ENCODE data around the gene TMEM248. TPM values are rescaled to one million over a fixed set of nuclear protein-coding genes. Genes with fewer than 3 reads are reported as not detected.

TMEM248 gene
- total and polyA plus RNA-seq, 10 of the 15 experiments (the other 5 are each of a cell fraction or from before 2014, with no cell fraction given): 6.3 to 93.5 (median 64.9) TPM

GRCh38 chr7:66902844-66903180 is 18.2 kb upstream of the TMEM248 start (continued):
- TF ChIP-seq USF2 (IDR thresholded peaks at IDR 0.05; ENCODE audit: borderline replicate concordance, low read depth, low read length): no peak
- TF ChIP-seq TBL1XR1 (IDR thresholded peaks at IDR 0.05; ENCODE audit: low read depth, low read length): no peak

DNA sequence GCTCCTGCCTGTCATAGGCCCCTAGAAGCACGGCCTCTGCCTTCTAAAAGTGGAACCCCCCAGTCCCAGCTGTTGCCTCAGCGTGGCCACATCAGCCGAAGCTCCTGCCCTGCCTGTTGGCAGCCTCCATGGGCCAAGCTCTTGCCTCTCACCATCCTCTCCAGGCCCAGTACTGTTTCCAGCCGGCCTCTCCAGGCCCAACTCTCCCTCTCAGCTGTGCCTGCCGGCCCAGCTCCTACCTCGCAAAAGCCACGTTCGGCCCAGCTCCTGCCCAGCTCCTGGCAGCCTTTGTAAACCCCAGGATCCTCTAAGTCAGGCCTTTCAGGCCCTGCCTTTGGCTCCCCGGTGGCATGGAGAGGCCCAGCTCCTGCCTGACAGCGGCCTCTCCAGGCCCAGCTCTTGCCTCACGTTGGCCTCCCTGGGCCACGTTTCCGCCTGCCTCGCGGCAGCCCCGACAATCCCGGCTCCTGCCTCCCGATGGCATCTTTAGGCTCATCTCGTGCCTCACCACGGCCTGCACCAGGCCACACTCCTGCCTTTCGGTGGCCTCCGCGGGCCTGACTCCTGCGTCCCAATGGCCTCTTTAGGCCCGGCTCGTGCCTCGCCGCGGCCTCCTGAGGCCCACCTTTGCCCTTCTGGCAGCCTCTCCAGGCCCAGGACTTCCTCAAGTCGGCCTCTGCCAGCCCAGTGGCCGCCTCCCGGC is 17.5 kb upstream of the TMEM248 start:
- intact Hi-C loops (cut with micrococcal nuclease; ENCODE audit: unreplicated experiment): no loop called here
- Histone ChIP-seq H3K79me2 (ENCODE audit: control insufficient read depth, insufficient read depth, low read length) (no peaks in the 10 kb centered on the region), H4K20me1 (ENCODE audit: control insufficient read depth, insufficient read depth) (no peaks in the 10 kb centered on the region), H3K9me3 (replicated peaks; ENCODE audit: control insufficient read depth, insufficient read depth, low read length) (no peaks in the 10 kb centered on the region), H3K9ac (ENCODE audit: control insufficient read depth, insufficient read depth, low read length) (no peak overlapping the region), H3K27ac (ENCODE audit: control insufficient read depth, insufficient read depth) (no peak overlapping the region), H2AFZ (ENCODE audit: control insufficient read depth, low read depth, low read length) (no peak overlapping the region), H3K36me3 (ENCODE audit: control insufficient read depth in 2 of 2, insufficient read depth in 2 of 2, low read length in 1 of 2) (peaks cover 0 to 6% of the 10 kb centered on the region in 2 experiments; a peak in 2 of 4 replicates), H3K4me1 (ENCODE audit: control insufficient read depth, insufficient read depth, low read length) (no peaks in the 10 kb centered on the region), H3K27me3 (replicated peaks in 1 of 2; ENCODE audit: control insufficient read depth in 2 of 2, insufficient read depth in 2 of 2, low read length in 1 of 2) (no peaks in the 10 kb centered on the region), H3K4me3 (no peak overlapping the region), H3K4me2 (ENCODE audit: control insufficient read depth, insufficient read depth) (no peak overlapping the region)
- TF ChIP-seq JUND (IDR thresholded peaks at IDR 0.05; ENCODE audit: low read depth, low read length) (no peak), IKZF1 (conservative IDR thresholded peaks at IDR 0.05) (no peak), ZNF384 (IDR thresholded peaks at IDR 0.05; ENCODE audit: borderline replicate concordance, low read depth, low read length) (no peak), SMAD1 (IDR thresholded peaks at IDR 0.05; ENCODE audit: low read depth, partially characterized antibody) (no peak), TCF7 (IDR thresholded peaks at IDR 0.05; ENCODE audit: borderline replicate concordance) (no peak)
- ATAC-seq (no peak), DNase-seq (ENCODE audit: low read depth, low spot score) (no peak), FAIRE-seq (no peak)
- in situ Hi-C loops (cut with MboI): no loop called here
- ChIA-PET CTCF (interaction anchor here (1.6 to 1.7 kb wide), 2 partner anchors 9 to 12 kb away, joined by 3 to 8 read pairs; no protein-coding TSS in a partner anchor), RAD21 (ENCODE audit: unreplicated experiment) (interaction anchor here (0.5 kb wide), 1 partner anchor 288 kb away, joined by 3 read pairs; no protein-coding TSS in a partner anchor), POLR2A (interaction anchor here (0.5 kb wide), 1 partner anchor 11 kb away, joined by 4 read pairs; no protein-coding TSS in a partner anchor), SMC1A (ENCODE audit: uncharacterized antibody, unreplicated experiment) (interaction anchor here (1.0 to 1.5 kb wide), 3 partner anchors 8 to 59 kb away, joined by 3 to 5 read pairs (median 4); no protein-coding TSS in a partner anchor)
- no TSS peak for BruUV-seq (replicated peaks)
- 89% methylated on average over 32 of the region's 32 CpGs for WGBS (ENCODE audit: insufficient coverage, insufficient replicate concordance, low lambda C conversion rate, missing lambda C conversion rate)

All from GM12878 (cell line).